Activated CD4-positive, alpha-beta memory T cell treated with anti-CD3 and anti-CD28 coated beads, Interleukin-2, amount 10 ng/mL, durations not matched to agents 7 days and 5 days (primary cell): ENCODE measurements around the gene SLC12A9. TPM values are rescaled to one million over a fixed set of nuclear protein-coding genes. Genes with fewer than 3 reads are reported as not detected.

Experiments used
- CTCF ChIA-PET: fragments of 350-600 bp; sonication (Branson Sonifier 250); formaldehyde crosslinking; loops from one replicate; lab custom pipeline; 2021; ENCODE audit warnings: antibody characterized with exemption, inconsistent platforms; lab: Charles Lee
- POLR2A ChIA-PET: fragments of 350-600 bp; sonication (Branson Sonifier 250); formaldehyde crosslinking; loops from one replicate; lab custom pipeline; 2021; ENCODE audit warnings: antibody characterized with exemption; lab: Charles Lee
- DNase-seq: peaks from one replicate; pipeline ENCODE4 v3.0.0-alpha.2; 2020
- H3K27ac Mint-ChIP-seq: one replicate; pipeline ENCODE4 v1.8.0; 2021; ENCODE audit warnings: mild to moderate bottlenecking, mixed read lengths
- H3K27me3 Mint-ChIP-seq: one replicate; pipeline ENCODE4 v1.8.0; 2021; ENCODE audit warnings: mixed read lengths
- H3K36me3 Mint-ChIP-seq: one replicate; pipeline ENCODE4 v1.8.0; 2021; ENCODE audit warnings: low read depth, mixed read lengths
- H3K4me1 Mint-ChIP-seq: one replicate; pipeline ENCODE4 v1.8.0; 2021; ENCODE audit warnings: mixed read lengths
- H3K4me3 Mint-ChIP-seq: one replicate; pipeline ENCODE4 v1.8.0; 2021; ENCODE audit warnings: mild to moderate bottlenecking, mixed read lengths
- H3K9me3 Mint-ChIP-seq: one replicate; pipeline ENCODE4 v1.8.0; 2021; ENCODE audit warnings: mixed read lengths
- total RNA-seq, 2 experiments: library from RNA; stranded (reverse); gene quantifications; one replicate each; pipeline ENCODE4 v1.2.3, GENCODE V29; 2021

Gene SLC12A9
- total RNA-seq, 2 experiments from 2014 or later = 34.0 to 36.3 TPM

GRCh38 chr7:100818825-100819224 lies 33.7 kb upstream of the SLC12A9 start:
- Mint-ChIP-seq H3K4me1 (no peaks in the 10 kb centered on the region), H3K27ac (no peak overlapping the region), H3K27me3 (no peaks in the 10 kb centered on the region), H3K9me3 (no peaks in the 10 kb centered on the region), H3K36me3 (no peaks in the 10 kb centered on the region), H3K4me3 (no peak overlapping the region)
- POLR2A ChIA-PET = no interaction called here
- DNase-seq = no peak
- CTCF ChIA-PET = no interaction called here

GRCh38 chr7:100819586-100819985 lies 32.9 kb upstream of the SLC12A9 start:
- no peaks in the 10 kb centered on the region for H3K36me3 Mint-ChIP-seq
- peaks cover 1% of the 10 kb centered on the region for H3K27me3 Mint-ChIP-seq
- H3K27ac Mint-ChIP-seq = no peak overlapping the region
- no peak overlapping the region for H3K4me3 Mint-ChIP-seq
- ChIA-PET POLR2A (no interaction called here), CTCF (no interaction called here)
- no peak for DNase-seq
- H3K4me1 Mint-ChIP-seq = no peaks in the 10 kb centered on the region
- no peaks in the 10 kb centered on the region for H3K9me3 Mint-ChIP-seq

GRCh38 chr7:100822236-100823139 lies 30.0 kb upstream of the SLC12A9 start:
- POLR2A ChIA-PET = no interaction called here

GRCh38 chr7:100823140-100823525 lies 29.4 kb upstream of the SLC12A9 start:
- Mint-ChIP-seq H3K36me3 (no peaks in the 10 kb centered on the region), H3K4me1 (peaks cover 19% of the 10 kb centered on the region), H3K4me3 (no peak overlapping the region), H3K27me3 (peaks cover 29% of the 10 kb centered on the region), H3K9me3 (no peaks in the 10 kb centered on the region), H3K27ac (no peak overlapping the region)
- ChIA-PET CTCF (no interaction called here), POLR2A (no interaction called here)
- no peak for DNase-seq

More at GRCh38 chr7:100822236-100823139, 30.0 kb upstream of the SLC12A9 start:
- DNase-seq = no peak
- CTCF ChIA-PET = no interaction called here
- H3K4me1 Mint-ChIP-seq = peaks cover 14% of the 10 kb centered on the region
- no peaks in the 10 kb centered on the region for H3K36me3 Mint-ChIP-seq
- no peaks in the 10 kb centered on the region for H3K9me3 Mint-ChIP-seq
- no peak overlapping the region for H3K27ac Mint-ChIP-seq
- no peak overlapping the region for H3K4me3 Mint-ChIP-seq
- H3K27me3 Mint-ChIP-seq = peaks cover 23% of the 10 kb centered on the region

- CTCF ChIA-PET = no interaction called here
- H3K9me3 Mint-ChIP-seq = no peaks in the 10 kb centered on the region
Measured at GRCh38 chr7:100823534-100823933, 29.0 kb upstream of the SLC12A9 start.

GRCh38 chr7:100824499-100825214 lies 27.9 kb upstream of the SLC12A9 start:
- CTCF ChIA-PET = no interaction called here
- no peak overlapping the region for H3K4me3 Mint-ChIP-seq
- no peaks in the 10 kb centered on the region for H3K36me3 Mint-ChIP-seq
- POLR2A ChIA-PET = no interaction called here
- H3K27ac Mint-ChIP-seq = no peak overlapping the region
- DNase-seq = no peak
- H3K27me3 Mint-ChIP-seq = peaks cover 39% of the 10 kb centered on the region
- H3K4me1 Mint-ChIP-seq = peaks cover 24% of the 10 kb centered on the region
- H3K9me3 Mint-ChIP-seq = no peaks in the 10 kb centered on the region

More at GRCh38 chr7:100823534-100823933, 29.0 kb upstream of the SLC12A9 start:
- peaks cover 20% of the 10 kb centered on the region for H3K4me1 Mint-ChIP-seq
- H3K27me3 Mint-ChIP-seq = peaks cover 32% of the 10 kb centered on the region
- H3K4me3 Mint-ChIP-seq = no peak overlapping the region
- POLR2A ChIA-PET = no interaction called here
- H3K27ac Mint-ChIP-seq = no peak overlapping the region
- no peaks in the 10 kb centered on the region for H3K36me3 Mint-ChIP-seq
- DNase-seq = no peak

GRCh38 chr7:100825215-100825671 lies 27.3 kb upstream of the SLC12A9 start:
- peaks cover 24% of the 10 kb centered on the region for H3K4me1 Mint-ChIP-seq
- H3K27ac Mint-ChIP-seq = no peak overlapping the region
- no peaks in the 10 kb centered on the region for H3K36me3 Mint-ChIP-seq
- no peak for DNase-seq
- POLR2A ChIA-PET = no interaction called here
- peaks cover 39% of the 10 kb centered on the region for H3K27me3 Mint-ChIP-seq
- no peaks in the 10 kb centered on the region for H3K9me3 Mint-ChIP-seq
- no peak overlapping the region for H3K4me3 Mint-ChIP-seq
- CTCF ChIA-PET = no interaction called here

GRCh38 chr7:100825751-100826513 lies 26.6 kb upstream of the SLC12A9 start:
- Mint-ChIP-seq H3K4me3 (peak overlapping the region; percentile 34), H3K36me3 (no peaks in the 10 kb centered on the region), H3K9me3 (no peaks in the 10 kb centered on the region), H3K4me1 (peaks cover 24% of the 10 kb centered on the region), H3K27ac (no peak overlapping the region), H3K27me3 (peaks cover 46% of the 10 kb centered on the region)
- ChIA-PET CTCF (no interaction called here), POLR2A (no interaction called here)
- DNase-seq = no peak

- H3K27ac Mint-ChIP-seq = no peak overlapping the region
- no peaks in the 10 kb centered on the region for H3K36me3 Mint-ChIP-seq
- ChIA-PET POLR2A (no interaction called here), CTCF (no interaction called here)
- H3K27me3 Mint-ChIP-seq = peaks cover 50% of the 10 kb centered on the region
- no peaks in the 10 kb centered on the region for H3K9me3 Mint-ChIP-seq
- no peak for DNase-seq
- peak overlapping the region; percentile 34 for H3K4me3 Mint-ChIP-seq
- H3K4me1 Mint-ChIP-seq = peaks cover 24% of the 10 kb centered on the region
Measured at GRCh38 chr7:100826514-100827329, 25.8 kb upstream of the SLC12A9 start.

- peaks cover 51% of the 10 kb centered on the region for H3K27me3 Mint-ChIP-seq
- DNase-seq = no peak
- ChIA-PET CTCF (no interaction called here), POLR2A (interaction anchor here (0.7 kb wide), 1 partner anchor 1580 kb away, joined by 3 read pairs; no protein-coding TSS in a partner anchor)
- H3K4me1 Mint-ChIP-seq = peaks cover 24% of the 10 kb centered on the region
- H3K27ac Mint-ChIP-seq = no peak within 1 kb of the TSS
- H3K36me3 Mint-ChIP-seq = no peaks in the 10 kb centered on the region
- no peaks in the 10 kb centered on the region for H3K9me3 Mint-ChIP-seq
- H3K4me3 Mint-ChIP-seq = peak within 1 kb of the TSS; percentile 34
Measured at GRCh38 chr7:100827330-100828226, 24.9 kb upstream of the SLC12A9 start, which contains the start of gene EPHB4. Gene EPHB4, minus strand, starts transcription at chr7:100827523. Its CDS starts 493 bp downstream, at chr7:100827030.

GRCh38 chr7:100829150-100829716 lies 23.3 kb upstream of the SLC12A9 start:
- Mint-ChIP-seq H3K36me3 (no peaks in the 10 kb centered on the region), H3K27me3 (peaks cover 51% of the 10 kb centered on the region), H3K9me3 (no peaks in the 10 kb centered on the region), H3K4me3 (no peak overlapping the region), H3K27ac (no peak overlapping the region), H3K4me1 (peaks cover 24% of the 10 kb centered on the region)
- ChIA-PET CTCF (interaction anchor here (0.7 kb wide), 1 partner anchor 18 kb away, joined by 3 read pairs; no protein-coding TSS in a partner anchor), POLR2A (no interaction called here)
- DNase-seq = no peak
